NK-92 (cell line): ENCODE measurements around the gene MXRA8.

Source experiments
- DNase-seq: peaks from one replicate; lab custom pipeline; 2025; ENCODE audit not compliant: unreplicated experiment; lab: John Stamatoyannopoulos, UW

The MXRA8 gene

DNA sequence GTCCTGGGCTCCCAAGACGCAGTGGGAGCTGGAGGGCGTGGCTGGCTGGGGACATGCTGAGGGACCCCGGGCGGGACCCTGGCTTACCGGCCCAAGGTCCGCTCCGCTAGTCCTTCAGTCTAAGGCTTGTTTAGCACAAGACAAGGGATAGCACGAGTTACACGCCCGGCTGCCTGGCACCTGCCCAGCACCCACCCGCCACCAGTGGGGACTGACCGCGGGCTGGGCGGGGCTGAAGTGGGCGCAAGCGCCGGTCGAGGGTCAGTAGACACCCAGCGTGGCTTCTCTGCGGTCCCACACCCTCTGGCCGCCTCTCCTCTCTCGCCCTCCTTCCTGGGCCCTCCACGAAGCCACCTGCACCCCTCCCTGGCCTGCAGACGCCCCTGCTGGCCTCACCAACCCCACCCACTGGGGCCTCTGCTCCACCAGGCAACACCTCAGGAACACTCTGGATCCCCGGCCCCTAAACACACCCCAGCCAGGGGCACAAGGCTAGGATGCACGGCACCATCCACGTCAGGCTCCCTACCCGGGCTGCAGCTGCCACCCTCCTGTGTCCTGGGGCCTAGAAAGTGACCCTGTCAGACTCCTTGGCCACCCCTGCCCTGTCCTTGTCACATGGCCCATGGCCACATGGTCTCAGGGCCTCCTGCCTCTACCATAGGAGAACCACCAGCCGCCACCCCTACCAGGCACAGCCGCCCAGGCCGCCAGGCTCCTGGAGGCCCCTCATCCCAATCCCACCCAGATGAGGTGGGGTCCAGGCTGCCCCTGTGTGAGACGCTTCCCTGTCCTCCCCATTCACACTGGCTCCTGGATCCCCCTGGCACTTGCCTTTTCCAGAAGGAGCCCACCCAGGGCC lies 21.2 kb downstream of the MXRA8 start:
- no peak for DNase-seq

DNA sequence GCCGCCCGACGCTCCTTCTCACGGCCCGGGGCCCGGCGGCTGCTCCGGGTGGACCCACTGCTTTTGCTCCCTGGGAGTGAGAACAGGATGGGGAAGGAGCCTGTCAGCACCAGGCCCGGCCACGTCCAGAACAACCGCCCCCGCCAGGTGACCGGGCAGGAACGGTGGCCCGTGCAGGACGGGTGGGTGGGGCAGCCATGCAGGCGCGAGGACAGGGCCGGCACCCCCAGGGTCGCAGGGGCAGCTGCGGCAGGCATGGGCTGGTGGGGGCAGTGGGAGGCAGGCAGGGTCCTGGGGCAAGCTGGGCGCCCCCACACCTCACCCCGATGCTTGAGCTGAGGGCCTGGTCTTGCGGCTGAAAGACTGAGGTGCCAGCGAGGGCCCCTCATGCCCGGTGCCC lies 21.9 kb downstream of the MXRA8 start:
- DNase-seq = no peak

DNA sequence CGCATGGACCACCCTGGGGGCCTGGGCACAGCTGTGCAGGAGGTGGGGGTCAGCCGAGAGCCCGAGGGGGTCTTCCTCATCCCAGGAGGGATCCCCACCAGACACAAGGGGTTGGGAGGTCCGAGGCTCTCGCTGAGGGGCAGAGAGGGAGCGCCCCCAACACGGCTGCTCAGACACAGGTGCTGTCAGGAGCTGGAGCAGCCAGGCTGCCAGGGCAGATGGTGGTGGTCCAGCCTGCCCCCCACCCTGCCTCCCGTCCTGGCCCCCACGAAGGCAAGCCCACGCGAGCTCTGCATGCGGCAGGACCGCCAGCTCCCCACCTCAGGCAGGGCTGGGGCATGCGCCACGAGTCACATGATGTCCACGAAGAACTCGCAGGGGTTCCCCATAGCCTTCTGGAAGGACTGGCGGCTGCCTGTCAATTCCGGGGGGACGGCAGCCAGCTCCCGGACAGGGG lies 22.5 kb downstream of the MXRA8 start:
- no peak for DNase-seq

GRCh38 chr1:1335283-1335682 lies 23.1 kb downstream of the MXRA8 start:
- no peak for DNase-seq

DNA sequence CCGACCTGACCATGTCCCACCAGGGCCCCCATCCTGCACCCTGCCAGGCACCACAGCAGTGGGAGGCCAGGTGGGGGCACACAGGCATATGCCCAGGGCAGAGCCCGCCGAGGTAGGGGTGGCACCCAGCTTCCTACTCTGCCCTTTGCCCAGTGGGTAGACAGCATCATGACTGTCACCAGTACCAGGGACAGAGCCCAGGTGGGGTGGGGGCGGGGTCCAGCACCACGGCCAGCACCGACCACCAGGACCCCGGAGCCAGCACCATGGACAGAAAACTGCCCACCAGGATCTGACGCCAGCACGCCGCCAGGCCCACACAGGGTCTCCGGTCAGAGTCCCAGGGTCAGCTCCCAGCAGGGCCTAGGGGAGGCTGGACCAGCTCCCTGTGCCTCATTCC lies 23.5 kb downstream of the MXRA8 start:
- no peak for DNase-seq

GRCh38 chr1:1333551-1334241 lies 24.7 kb downstream of the MXRA8 start:
- no peak for DNase-seq

DNA sequence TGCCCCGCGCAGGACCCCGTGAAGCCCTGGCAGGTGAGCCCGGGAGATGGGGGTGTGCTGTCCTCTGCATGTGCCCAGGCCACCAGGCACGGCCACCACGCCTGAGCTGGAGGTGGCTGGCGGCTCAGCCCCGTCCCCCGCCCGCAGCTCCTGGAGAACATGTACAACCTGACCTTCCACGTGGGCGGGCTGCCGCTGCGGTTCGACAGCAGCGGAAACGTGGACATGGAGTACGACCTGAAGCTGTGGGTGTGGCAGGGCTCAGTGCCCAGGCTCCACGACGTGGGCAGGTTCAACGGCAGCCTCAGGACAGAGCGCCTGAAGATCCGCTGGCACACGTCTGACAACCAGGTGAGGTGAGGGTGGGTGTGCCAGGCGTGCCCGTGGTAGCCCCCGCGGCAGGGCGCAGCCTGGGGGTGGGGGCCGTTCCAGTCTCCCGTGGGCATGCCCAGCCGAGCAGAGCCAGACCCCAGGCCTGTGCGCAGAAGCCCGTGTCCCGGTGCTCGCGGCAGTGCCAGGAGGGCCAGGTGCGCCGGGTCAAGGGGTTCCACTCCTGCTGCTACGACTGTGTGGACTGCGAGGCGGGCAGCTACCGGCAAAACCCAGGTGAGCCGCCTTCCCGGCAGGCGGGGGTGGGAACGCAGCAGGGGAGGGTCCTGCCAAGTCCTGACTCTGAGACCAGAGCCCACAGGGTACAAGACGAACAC lies 25.4 kb downstream of the MXRA8 start:
- no peak for DNase-seq

GRCh38 chr1:1332031-1332755 lies 26.2 kb downstream of the MXRA8 start:
- no peak for DNase-seq

- DNase-seq = no peak
Measured at GRCh38 chr1:1331068-1331965, 27.0 kb downstream of the MXRA8 start, which contains the start of gene TAS1R3. TSS of gene TAS1R3 (plus strand) at chr1:1331280. CDS start at chr1:1331346, 66 bp downstream.

GRCh38 chr1:1330366-1331067 lies 27.8 kb downstream of the MXRA8 start:
- DNase-seq = no peak

GRCh38 chr1:1329304-1330210 lies 28.8 kb downstream of the MXRA8 start:
- no peak for DNase-seq

- DNase-seq = no peak
Measured at GRCh38 chr1:1328254-1328653, 30.1 kb downstream of the MXRA8 start.

DNA sequence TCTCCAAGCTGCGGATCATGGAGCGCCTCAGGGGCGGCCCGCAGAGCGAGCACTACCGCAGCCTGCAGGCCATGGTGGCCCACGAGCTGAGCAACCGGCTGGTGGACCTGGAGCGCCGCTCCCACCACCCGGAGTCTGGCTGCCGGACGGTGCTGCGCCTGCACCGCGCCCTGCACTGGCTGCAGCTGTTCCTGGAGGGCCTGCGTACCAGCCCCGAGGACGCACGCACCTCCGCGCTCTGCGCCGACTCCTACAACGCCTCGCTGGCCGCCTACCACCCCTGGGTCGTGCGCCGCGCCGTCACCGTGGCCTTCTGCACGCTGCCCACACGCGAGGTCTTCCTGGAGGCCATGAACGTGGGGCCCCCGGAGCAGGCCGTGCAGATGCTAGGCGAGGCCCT lies 31.1 kb downstream of the MXRA8 start:
- DNase-seq = no peak

DNA sequence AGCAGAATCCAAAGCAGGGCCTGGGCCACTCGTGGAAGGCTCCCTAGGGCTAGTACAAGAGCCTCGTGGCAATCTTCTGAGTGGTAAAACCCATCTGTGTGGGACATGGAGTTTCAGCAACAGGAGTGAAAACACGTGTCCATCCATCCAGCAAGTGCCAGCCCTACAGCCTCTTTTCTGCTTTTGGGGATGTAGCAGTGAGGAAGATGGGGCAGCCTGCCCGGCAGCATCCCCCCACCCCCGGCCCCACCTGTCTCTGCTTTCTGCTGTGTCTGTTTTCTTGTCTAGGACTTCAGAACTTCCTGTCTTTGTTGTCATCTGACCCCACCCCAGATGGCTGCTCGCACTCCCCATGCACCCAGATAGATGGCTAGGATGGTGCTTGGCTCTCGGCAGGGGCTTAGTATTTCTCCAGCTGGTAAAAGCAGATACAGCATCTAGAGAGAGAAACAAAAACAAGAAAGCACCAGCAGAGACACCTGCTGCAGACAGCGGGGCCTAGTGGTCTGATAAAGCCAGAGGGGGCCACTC lies 32.2 kb downstream of the MXRA8 start:
- no peak for DNase-seq

DNA sequence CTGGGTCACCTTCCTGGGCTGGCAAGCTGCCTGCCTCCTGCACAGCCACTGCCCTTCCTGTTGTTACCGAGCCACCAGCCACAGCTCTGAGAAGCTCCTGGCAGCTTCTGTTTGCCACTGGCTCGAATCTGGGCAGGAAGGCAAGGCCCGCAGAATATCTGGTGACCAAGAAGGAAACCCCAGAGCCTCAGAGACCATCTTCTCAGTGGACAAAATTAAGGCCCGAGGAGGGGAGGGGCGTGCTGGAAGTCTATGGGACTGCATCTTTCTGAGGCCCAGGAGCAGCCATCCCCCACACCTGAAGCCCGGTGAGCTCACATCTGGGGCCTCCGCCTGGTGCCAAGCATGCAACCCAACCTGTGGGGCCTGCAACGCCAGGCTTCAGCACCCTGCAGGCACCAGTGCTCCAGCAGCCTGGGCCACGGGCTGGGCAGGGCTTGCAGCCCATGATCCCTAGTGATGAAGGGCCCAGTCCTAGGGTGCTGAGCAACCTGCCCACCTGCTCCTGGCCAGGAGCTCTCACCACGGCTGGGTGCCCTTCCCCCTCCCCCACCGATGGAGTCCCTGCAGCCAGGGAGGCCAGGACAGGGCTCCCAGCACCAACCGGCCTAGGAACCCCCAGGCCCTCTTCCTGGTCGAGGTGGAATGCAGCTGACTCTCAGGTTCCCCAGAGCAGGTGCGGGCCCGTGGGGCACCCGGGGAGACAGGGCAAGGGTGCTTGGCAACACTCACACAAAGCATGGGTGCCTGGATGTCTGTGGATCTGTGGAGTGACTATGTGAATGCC lies 32.9 kb downstream of the MXRA8 start:
- DNase-seq = no peak

- DNase-seq = peak; percentile 76
Measured at GRCh38 chr1:1324524-1325287, 33.6 kb downstream of the MXRA8 start, which contains the start of the genes CPTP and INTS11. TSS of gene CPTP (plus strand) at chr1:1324802. CDS start at chr1:1326911, 2,109 bp downstream. TSS of gene INTS11 (minus strand) at chr1:1324660. CDS start at chr1:1324608, 52 bp downstream.
